SK-N-SH (cell line): Measurements from ENCODE around the gene CPA1. TPM values are rescaled to one million over a fixed set of nuclear protein-coding genes. Genes with fewer than 3 reads are reported as not detected.

Source experiments
- CTCF ChIA-PET: fragments of 300-600, 350-600 bp; formaldehyde crosslinking; extraction: SDS; loops from one replicate; lab custom pipeline; 2021; lab: Yijun Ruan, JAX
- POLR2A ChIA-PET: fragments of 350-600 bp; sonication (Branson Sonifier 250); formaldehyde crosslinking; extraction: SDS; loops from one replicate; lab custom pipeline; 2020; ENCODE audit warnings: antibody characterized with exemption, inconsistent platforms; lab: Yijun Ruan, JAX
- DNase-seq: peaks from one replicate; pipeline ENCODE4 v3.0.0; 2012
- H2AFZ ChIP-seq: fragments of 200-600 bp; sonication (generic); 2 replicates; pipeline ENCODE4 v1.8.1; 2016; ENCODE audit warnings: antibody characterized with exemption, mild to moderate bottlenecking, low read depth
- H3F3A ChIP-seq: fragments of 200-600 bp; sonication (generic); replicated peaks from 2 replicates; pipeline ENCODE3; 2016; ENCODE audit warnings: antibody characterized with exemption, mild to moderate bottlenecking; ENCODE audit not compliant: insufficient read depth
- H3K27ac ChIP-seq, 2 experiments: fragments of 200-500 bp in 1 of 2; fragments of 200-600 bp in 1 of 2; sonication (Bioruptor generic) in 1 of 2; sonication (generic), shearing (Covaris generic) in 1 of 2; 2 replicates each; pipeline versions ENCODE4 v1.5.1 to v1.6.1; 2014 to 2016; ENCODE audit warnings: low read depth in 2 of 2, inconsistent platforms in 1 of 2, low read length in 1 of 2, mild to moderate bottlenecking in 1 of 2, mixed read lengths in 1 of 2
- H3K27me3 ChIP-seq: fragments of 200-600 bp; sonication (generic), shearing (Covaris generic); 2 replicates; pipeline ENCODE4 v1.6.1; 2016; ENCODE audit warnings: mixed run types; ENCODE audit not compliant: insufficient read depth
- H3K36me3 ChIP-seq, 2 experiments: fragments of 200-500 bp in 1 of 2; fragments of 200-600 bp in 1 of 2; sonication (Bioruptor generic) in 1 of 2; sonication (generic) in 1 of 2; replicated peaks in 1 of 2; 2 replicates each; pipeline versions ENCODE3 to v1.5.1; 2014 to 2016; ENCODE audit warnings: low read length in 1 of 2, mild to moderate bottlenecking in 1 of 2; ENCODE audit not compliant: insufficient read depth in 2 of 2, control insufficient read depth in 1 of 2
- H3K4me1 ChIP-seq, 2 experiments: fragments of 200-500 bp in 1 of 2; fragments of 200-600 bp in 1 of 2; sonication (Bioruptor generic) in 1 of 2; sonication (generic), shearing (Covaris generic) in 1 of 2; 2 replicates each; pipeline versions ENCODE4 v1.5.1 to v1.6.1; 2014 to 2016; ENCODE audit warnings: low read depth in 1 of 2, low read length in 1 of 2, mixed run types in 1 of 2; ENCODE audit not compliant: insufficient read depth in 2 of 2, control insufficient read depth in 1 of 2
- H3K4me2 ChIP-seq: fragments of 200-600 bp; sonication (generic), shearing (Covaris generic); 2 replicates; pipeline ENCODE4 v1.6.1; 2017; ENCODE audit warnings: mixed run types
- H3K4me3 ChIP-seq, 2 experiments: fragments of 200-500 bp in 1 of 2; fragments of 200-600 bp in 1 of 2; sonication (Bioruptor generic) in 1 of 2; sonication (generic), shearing (Covaris generic) in 1 of 2; 2 replicates each; pipeline versions ENCODE4 v1.5.1 to v1.8.1; 2014 to 2016; ENCODE audit warnings: low read depth in 2 of 2, inconsistent platforms in 1 of 2, low read length in 1 of 2, mild to moderate bottlenecking in 1 of 2, mixed read lengths in 1 of 2, moderate library complexity in 1 of 2
- H3K79me2 ChIP-seq: fragments of 200-600 bp; sonication (generic); 2 replicates; pipeline ENCODE4 v1.8.1; 2017; ENCODE audit warnings: mild to moderate bottlenecking; ENCODE audit not compliant: insufficient read depth
- H3K9ac ChIP-seq: fragments of 200-600 bp; sonication (generic); 2 replicates; pipeline ENCODE4 v1.6.1; 2017; ENCODE audit warnings: mixed run types
- H3K9me2 ChIP-seq: fragments of 200-600 bp; sonication (generic); 2 replicates; pipeline ENCODE4 v1.6.1; 2017; ENCODE audit warnings: mixed run types
- H3K9me3 ChIP-seq: fragments of 200-600 bp; sonication (generic); 2 replicates; pipeline ENCODE4 v1.6.1; 2017; ENCODE audit warnings: mixed run types, mild to moderate bottlenecking, moderate library complexity
- H4K20me1 ChIP-seq: fragments of 200-600 bp; sonication (generic); 2 replicates; pipeline ENCODE4 v1.6.1; 2017; ENCODE audit warnings: mild to moderate bottlenecking, mixed run types; ENCODE audit not compliant: insufficient read depth
- CHD2 ChIP-seq: fragments of 150-350 bp; IDR thresholded peaks from 2 replicates; pipeline ENCODE4 v1.6.1; 2018; ENCODE audit warnings: low read length; ENCODE audit not compliant: partially characterized antibody
- FOSL2 ChIP-seq: IDR thresholded peaks from 2 replicates; pipeline ENCODE4 v1.4.0; 2012; ENCODE audit warnings: low read depth, mild to moderate bottlenecking, moderate library complexity, borderline replicate concordance
- GATA2 ChIP-seq: sonication (generic); formaldehyde crosslinking; IDR thresholded peaks from 2 replicates; pipeline ENCODE4 v1.5.0; 2020; ENCODE audit warnings: mild to moderate bottlenecking, missing genetic modification reagents
- JUND ChIP-seq: IDR thresholded peaks from 2 replicates; pipeline ENCODE4 v1.4.0; 2012
- MAX ChIP-seq: IDR thresholded peaks from 2 replicates; pipeline ENCODE4 v1.4.0; 2012; ENCODE audit warnings: low read depth
- MEF2A ChIP-seq: IDR thresholded peaks from 2 replicates; pipeline ENCODE4 v1.4.0; 2012; ENCODE audit warnings: low read depth, borderline replicate concordance
- NRF1 ChIP-seq: IDR thresholded peaks from 2 replicates; pipeline ENCODE4 v1.6.1; 2012; ENCODE audit warnings: low read depth, mild to moderate bottlenecking, low read length
- RCOR1 ChIP-seq: fragments of 150-350 bp; IDR thresholded peaks from 2 replicates; pipeline ENCODE4 v1.6.1; 2017; ENCODE audit warnings: antibody characterized with exemption, low read length
- REST ChIP-seq: IDR thresholded peaks from 2 replicates; pipeline ENCODE4 v1.6.1; 2012; ENCODE audit warnings: mild to moderate bottlenecking, low read depth, low read length, moderate library complexity
- RFX5 ChIP-seq: IDR thresholded peaks from 2 replicates; pipeline ENCODE4 v1.6.1; 2012; ENCODE audit warnings: mild to moderate bottlenecking, improper control_type of control experiment, low read length
- RXRA ChIP-seq: IDR thresholded peaks from 2 replicates; pipeline ENCODE4 v1.4.0; 2012; ENCODE audit warnings: low read depth, mild to moderate bottlenecking, borderline replicate concordance
- SIN3A ChIP-seq: IDR thresholded peaks from 2 replicates; pipeline ENCODE4 v1.6.1; 2012; ENCODE audit warnings: low read depth, mild to moderate bottlenecking, low read length, moderate library complexity, borderline replicate concordance
- SMC3 ChIP-seq: IDR thresholded peaks from 2 replicates; pipeline ENCODE4 v1.6.1; 2012; ENCODE audit warnings: low read depth, low read length, improper control_type of control experiment
- TAF1 ChIP-seq: IDR thresholded peaks from 2 replicates; pipeline ENCODE4 v1.6.1; 2012; ENCODE audit warnings: low read depth, mild to moderate bottlenecking, low read length, moderate library complexity, borderline replicate concordance
- TEAD4 ChIP-seq: IDR thresholded peaks from 2 replicates; pipeline ENCODE4 v1.4.0; 2012; ENCODE audit warnings: mild to moderate bottlenecking, borderline replicate concordance; ENCODE audit not compliant: insufficient read depth
- ZBTB33 ChIP-seq: IDR thresholded peaks from 2 replicates; pipeline ENCODE4 v1.4.0; 2012; ENCODE audit warnings: low read depth, borderline replicate concordance
- WGBS: methylation state at CpG from one replicate; pipeline ENCODE4 v1.1.6; 2017; ENCODE audit warnings: low lambda C conversion rate; 5-methylcytosine and 5-hydroxymethylcytosine counted together
- polyA plus RNA-seq, 3 experiments: library from polyadenylated mRNA; depleted of rRNA; stranded (reverse); fragments of >200 nt; gene quantifications; 2 replicates each; pipeline ENCODE4 v1.2.3, GENCODE V29; 2012
- TF ChIP-seq, protein P1 (sequence below): fragments of 150-350 bp; IDR thresholded peaks from 2 replicates; pipeline ENCODE4 v1.6.1; 2016; ENCODE audit warnings: mild to moderate bottlenecking, low read depth, low read length

The CPA1 gene
- polyA plus RNA-seq, 1 of the 3 experiments (the other 2 are of a cell fraction), result 0.05 TPM

DNA sequence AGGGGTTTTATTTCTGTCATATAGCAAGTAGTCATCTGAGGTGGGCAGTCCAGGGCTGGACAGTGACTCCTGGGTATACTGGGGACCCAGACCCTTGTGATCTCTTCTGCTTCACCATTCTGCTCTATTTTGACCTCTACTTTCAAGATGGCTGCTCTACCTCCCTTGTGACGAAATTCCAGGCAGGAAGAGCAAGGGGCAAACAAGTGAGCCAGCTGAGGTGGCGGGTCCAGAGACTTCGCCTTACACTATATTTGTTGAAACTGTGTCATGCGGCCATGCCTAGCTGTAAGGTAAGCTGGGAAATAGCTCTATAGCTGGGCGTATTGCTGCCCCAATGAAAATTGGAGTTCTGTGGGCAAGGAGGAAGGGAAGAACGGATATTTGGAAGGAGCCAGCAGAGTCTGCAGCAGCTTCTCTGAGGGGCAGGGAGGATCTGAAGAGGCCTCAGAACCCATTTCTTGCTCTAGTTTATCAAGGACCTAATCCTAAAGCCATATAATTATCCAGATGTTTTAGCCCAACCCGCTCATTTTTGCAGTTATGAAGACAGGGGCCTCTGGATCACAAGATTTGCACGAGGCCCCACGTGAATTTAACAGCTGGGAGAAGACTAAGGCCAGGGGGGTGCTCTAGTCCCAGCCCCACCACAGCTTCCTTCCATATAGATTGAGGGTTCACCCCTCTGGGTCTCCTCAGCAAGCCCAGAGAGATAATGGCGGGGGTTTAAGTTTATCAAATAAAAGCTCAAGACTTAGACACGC lies 7.7 kb upstream of the CPA1 start (continued):
- no peak for TF ChIP-seq ZBTB33
- TF ChIP-seq MEF2A, result no peak
- TF ChIP-seq, protein P1, sequence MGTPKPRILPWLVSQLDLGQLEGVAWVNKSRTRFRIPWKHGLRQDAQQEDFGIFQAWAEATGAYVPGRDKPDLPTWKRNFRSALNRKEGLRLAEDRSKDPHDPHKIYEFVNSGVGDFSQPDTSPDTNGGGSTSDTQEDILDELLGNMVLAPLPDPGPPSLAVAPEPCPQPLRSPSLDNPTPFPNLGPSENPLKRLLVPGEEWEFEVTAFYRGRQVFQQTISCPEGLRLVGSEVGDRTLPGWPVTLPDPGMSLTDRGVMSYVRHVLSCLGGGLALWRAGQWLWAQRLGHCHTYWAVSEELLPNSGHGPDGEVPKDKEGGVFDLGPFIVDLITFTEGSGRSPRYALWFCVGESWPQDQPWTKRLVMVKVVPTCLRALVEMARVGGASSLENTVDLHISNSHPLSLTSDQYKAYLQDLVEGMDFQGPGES, result no peak

GRCh38 chr7:130374507-130374906 lies 5.8 kb upstream of the CPA1 start:
- POLR2A ChIA-PET, result no interaction called here
- no peak for DNase-seq
- no peak overlapping the region for H3K4me2 ChIP-seq

More at GRCh38 chr7:130374507-130374906, 5.8 kb upstream of the CPA1 start:
- Histone ChIP-seq H3K27ac (peak overlapping the region in 1 of 2 experiments; percentile 88; a peak in 1 of 4 replicates), H3K4me3 (no peak overlapping the region), H3K27me3 (no peaks in the 10 kb centered on the region), H3K79me2 (no peaks in the 10 kb centered on the region), H3K9me2 (no peaks in the 10 kb centered on the region), H3K4me1 (peaks cover 28 to 30% of the 10 kb centered on the region in 2 experiments), H3K36me3 (no peaks in the 10 kb centered on the region), H3K9ac (no peak overlapping the region), H3K9me3 (no peaks in the 10 kb centered on the region), H3F3A (peaks cover 10% of the 10 kb centered on the region), H4K20me1 (no peaks in the 10 kb centered on the region), H2AFZ (no peak overlapping the region)
- no peak for TF ChIP-seq MEF2A
- TF ChIP-seq SMC3, result no peak
- no peak for TF ChIP-seq CHD2
- TF ChIP-seq NRF1, result no peak
- no peak for TF ChIP-seq TEAD4
- TF ChIP-seq ZBTB33, result no peak
- TF ChIP-seq MAX, result no peak
- no peak for TF ChIP-seq RCOR1
- TF ChIP-seq RXRA, result no peak
- TF ChIP-seq JUND, result no peak
- no peak for TF ChIP-seq FOSL2
- no peak for TF ChIP-seq SIN3A
- TF ChIP-seq GATA2, result no peak
- no peak for TF ChIP-seq RFX5
- no peak for TF ChIP-seq REST
- no peak for TF ChIP-seq TAF1
- CTCF ChIA-PET, result no interaction called here
- WGBS, result 82% methylated on average over 6 of the region's 6 CpGs
